Omental fat pad (tissue), 4 donors: ENCODE data around the gene GCAT. TPM values are rescaled to one million over a fixed set of nuclear protein-coding genes. Genes with fewer than 3 reads are reported as not detected.
A peak's percentile ranks its signal among the peaks of the same experiment; 100 is the strongest.

Experiments
- ATAC-seq: fragments of 150-250 bp; one replicate; pipeline ENCODE4 v1.9.1; 2016; ENCODE audit warnings: mild to moderate bottlenecking, moderate library complexity; ENCODE audit not compliant: low FRiP score
- DNase-seq: peaks from one replicate; pipeline ENCODE4 v3.0.0-alpha.2; 2019; ENCODE audit warnings: low spot score
- total RNA-seq, 4 donors: library from RNA; depleted of rRNA; stranded (reverse); fragments of >200 nt; gene quantifications; one replicate each; pipeline ENCODE4 v1.1.0, GENCODE V29; 2016
- TF ChIP-seq, protein P1 (sequence below), 3 donors: fragments of 450-650 bp; IDR thresholded peaks; one replicate each; pipeline ENCODE4 v1.5.1; 2016 to 2017; ENCODE audit warnings: antibody characterized with exemption in 3 of 3, mild to moderate bottlenecking in 3 of 3, moderate library complexity in 2 of 3

Gene GCAT
- total RNA-seq, 4 donors from 2014 or later = 6.5 to 12.0 (median 8.9) TPM

DNA sequence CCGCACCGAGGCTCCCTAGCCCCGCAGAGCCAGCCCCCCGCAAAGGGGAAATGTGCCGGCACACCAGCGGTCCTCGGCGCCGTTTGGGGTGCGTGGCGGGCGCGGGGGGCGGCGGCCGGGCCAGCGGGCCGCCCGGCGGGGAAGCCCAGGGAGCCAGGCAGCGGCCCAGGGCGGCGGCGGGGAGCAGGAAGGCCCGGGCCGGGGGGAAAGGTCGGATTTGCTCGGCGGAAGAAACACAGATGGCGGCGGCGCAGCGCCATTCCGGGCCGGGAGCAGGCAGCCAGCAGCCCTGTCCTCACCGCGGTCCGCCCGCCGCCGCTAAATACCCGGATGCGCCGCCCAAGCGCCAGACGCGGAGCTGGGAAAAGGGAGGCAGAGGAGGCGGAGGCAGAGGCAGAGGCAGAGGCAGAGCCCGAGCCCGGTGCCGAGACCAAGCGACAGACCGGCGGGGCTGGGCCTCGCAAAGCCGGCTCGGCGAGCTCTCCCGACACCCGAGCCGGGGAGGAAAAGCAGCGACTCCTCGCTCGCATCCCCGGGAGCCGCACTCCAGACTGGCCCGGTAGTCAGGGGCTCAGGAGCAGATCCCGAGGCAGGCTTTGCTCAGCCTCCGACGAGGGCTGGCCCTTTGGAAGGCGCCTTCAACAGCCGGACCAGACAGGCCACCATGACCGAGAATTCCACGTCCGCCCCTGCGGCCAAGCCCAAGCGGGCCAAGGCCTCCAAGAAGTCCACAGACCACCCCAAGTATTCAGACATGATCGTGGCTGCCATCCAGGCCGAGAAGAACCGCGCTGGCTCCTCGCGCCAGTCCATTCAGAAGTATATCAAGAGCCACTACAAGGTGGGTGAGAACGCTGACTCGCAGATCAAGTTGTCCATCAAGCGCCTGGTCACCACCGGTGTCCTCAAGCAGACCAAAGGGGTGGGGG lies 2.6 kb upstream of the GCAT start:
- peak; percentile 50 for ATAC-seq
- TF ChIP-seq, protein P1, sequence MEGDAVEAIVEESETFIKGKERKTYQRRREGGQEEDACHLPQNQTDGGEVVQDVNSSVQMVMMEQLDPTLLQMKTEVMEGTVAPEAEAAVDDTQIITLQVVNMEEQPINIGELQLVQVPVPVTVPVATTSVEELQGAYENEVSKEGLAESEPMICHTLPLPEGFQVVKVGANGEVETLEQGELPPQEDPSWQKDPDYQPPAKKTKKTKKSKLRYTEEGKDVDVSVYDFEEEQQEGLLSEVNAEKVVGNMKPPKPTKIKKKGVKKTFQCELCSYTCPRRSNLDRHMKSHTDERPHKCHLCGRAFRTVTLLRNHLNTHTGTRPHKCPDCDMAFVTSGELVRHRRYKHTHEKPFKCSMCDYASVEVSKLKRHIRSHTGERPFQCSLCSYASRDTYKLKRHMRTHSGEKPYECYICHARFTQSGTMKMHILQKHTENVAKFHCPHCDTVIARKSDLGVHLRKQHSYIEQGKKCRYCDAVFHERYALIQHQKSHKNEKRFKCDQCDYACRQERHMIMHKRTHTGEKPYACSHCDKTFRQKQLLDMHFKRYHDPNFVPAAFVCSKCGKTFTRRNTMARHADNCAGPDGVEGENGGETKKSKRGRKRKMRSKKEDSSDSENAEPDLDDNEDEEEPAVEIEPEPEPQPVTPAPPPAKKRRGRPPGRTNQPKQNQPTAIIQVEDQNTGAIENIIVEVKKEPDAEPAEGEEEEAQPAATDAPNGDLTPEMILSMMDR (IDR thresholded peaks at IDR 0.05) = no peak
- peak; percentile 84 for DNase-seq

DNA sequence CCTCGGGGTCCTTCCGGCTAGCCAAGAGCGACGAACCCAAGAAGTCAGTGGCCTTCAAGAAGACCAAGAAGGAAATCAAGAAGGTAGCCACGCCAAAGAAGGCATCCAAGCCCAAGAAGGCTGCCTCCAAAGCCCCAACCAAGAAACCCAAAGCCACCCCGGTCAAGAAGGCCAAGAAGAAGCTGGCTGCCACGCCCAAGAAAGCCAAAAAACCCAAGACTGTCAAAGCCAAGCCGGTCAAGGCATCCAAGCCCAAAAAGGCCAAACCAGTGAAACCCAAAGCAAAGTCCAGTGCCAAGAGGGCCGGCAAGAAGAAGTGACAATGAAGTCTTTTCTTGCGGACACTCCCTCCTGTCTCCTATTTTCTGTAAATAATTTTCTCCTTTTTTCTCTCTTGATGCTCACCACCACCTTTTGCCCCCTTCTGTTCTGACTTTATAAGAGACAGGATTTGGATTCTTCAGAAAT lies 1.9 kb upstream of the GCAT start:
- no peak for DNase-seq
- TF ChIP-seq, protein P1 (IDR thresholded peaks at IDR 0.05) = no peak
- no peak for ATAC-seq

DNA sequence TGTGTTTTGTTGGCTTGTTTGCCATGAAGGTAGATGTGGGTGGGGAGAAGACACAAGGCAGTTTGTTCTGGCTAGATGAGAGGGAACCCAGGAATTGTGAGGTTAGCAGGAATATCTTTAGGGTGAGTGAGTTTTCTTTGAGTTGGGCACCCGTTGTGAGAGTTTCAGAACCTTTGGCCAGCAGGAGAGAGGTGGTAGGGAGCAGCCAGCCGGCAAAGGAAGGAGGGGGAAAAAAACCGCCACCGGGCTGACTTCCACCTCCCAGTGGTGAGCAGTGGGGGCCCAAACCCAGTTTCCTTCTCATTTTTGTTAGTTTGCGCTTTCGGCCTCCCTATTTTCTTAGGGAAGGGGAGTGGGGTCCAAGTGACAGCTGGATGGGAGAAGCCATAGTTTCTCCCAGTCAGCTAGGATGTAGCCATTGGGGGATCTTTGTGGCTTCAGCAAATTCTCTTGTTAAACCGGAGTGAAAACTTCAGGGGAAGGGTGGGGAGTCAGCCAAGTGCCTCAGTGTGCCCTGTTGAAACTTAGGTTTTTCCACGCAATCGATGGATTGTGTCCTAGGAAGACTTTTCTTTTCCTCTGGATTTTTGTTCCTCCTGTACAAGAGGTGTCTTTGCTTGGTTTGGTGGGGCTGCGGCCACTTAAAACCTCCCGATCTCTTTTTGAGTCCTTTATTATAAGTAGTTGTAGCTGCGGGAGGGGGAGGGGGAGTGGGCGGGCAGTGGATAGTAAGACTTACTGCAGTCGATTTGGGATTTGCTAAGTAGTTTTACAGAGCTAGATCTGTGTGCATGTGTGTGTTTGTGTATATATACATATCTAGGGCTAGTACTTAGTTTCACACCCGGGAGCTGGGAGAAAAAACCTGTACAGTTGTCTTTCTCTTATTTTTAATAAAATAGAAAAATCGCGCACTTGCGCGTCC lies 1.1 kb upstream of the GCAT start:
- TF ChIP-seq, protein P1 (IDR thresholded peaks at IDR 0.05) = no peak
- DNase-seq (no peak), ATAC-seq (no peak)

DNA sequence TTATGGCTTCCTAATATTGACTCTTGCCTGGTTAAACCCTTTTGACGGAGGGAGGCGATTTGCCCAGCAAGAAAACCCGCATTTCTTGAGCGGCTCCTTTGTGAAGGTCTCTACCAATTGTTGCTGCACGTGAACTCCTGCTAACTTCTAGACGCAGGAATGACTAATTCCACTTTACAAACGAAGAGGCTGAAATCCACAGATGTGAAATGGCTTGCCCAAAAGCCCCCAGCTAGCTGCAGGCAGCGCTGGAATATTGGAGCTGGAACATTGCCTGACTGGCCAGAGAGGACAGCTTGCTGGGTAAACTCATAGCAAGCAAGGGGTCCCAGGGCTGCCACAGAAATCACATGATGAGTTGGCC lies 542 bp downstream of the GCAT start:
- DNase-seq (no peak), ATAC-seq (no peak)

DNA sequence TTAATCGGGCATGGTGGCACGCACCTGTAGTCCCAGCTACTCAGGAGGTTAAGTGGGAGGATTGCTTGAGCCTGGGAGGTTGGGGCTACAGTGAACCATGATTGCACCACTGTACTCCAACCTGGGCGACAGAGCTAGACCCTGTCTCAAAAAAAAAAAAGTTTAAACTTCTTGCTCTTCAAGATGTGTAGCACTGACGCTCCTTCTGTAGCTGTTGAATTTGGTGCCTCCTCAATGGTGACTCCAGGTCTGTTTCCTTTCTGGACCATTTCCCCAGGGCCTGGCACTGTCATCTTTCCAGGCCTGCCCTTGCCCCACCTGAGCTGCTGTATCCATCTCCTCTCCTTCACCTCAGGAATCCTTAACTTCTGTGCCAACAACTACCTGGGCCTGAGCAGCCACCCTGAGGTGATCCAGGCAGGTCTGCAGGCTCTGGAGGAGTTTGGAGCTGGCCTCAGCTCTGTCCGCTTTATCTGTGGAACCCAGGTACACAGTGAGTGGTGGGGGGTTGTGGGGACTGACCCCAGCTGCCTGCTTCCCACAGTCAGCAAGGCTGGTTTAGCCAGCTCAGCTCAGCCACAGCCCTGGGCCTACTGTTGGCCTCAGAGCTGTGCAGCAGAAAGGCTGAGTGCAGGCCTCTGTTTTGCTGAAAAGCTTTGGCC lies 2.1 kb downstream of the GCAT start:
- TF ChIP-seq, protein P1 (IDR thresholded peaks at IDR 0.05) = no peak
- no peak for DNase-seq
- ATAC-seq = no peak

More for the DNA sequence above, 542 bp downstream of the GCAT start:
- TF ChIP-seq, protein P1 (IDR thresholded peaks at IDR 0.05) = no peak

DNA sequence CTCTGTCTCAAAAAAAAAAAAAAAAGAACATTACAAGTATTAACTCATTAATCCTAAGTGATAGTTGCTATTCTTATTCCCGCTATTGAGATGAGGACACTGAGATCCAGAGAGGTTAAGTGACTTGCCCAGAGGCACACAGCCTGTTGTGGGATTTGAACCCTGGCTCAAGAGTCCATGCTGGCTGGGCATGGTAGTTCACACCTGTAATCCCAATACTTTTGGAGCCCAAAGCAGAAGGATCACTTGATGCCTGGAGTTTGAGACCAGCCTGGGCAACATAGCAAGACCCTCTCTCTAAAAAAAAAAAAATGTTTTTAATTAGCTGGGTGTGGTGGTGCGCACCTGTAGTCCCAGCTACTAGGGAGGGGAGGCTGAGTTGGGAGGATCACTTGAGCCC lies 4.1 kb downstream of the GCAT start:
- DNase-seq (no peak), ATAC-seq (no peak)
- TF ChIP-seq, protein P1 (IDR thresholded peaks at IDR 0.05) = no peak
